HUES48 (cell line): Measurements from ENCODE around the gene ANKRD16.
A peak's percentile ranks its signal among the peaks of the same experiment; 100 is the strongest.

Source experiments
- H3K27ac ChIP-seq: one replicate; pipeline ENCODE4 v1.7.0; 2013; ENCODE audit warnings: low read depth, low read length, inconsistent platforms
- H3K27me3 ChIP-seq: 2 replicates; pipeline ENCODE4 v1.6.1; 2013; ENCODE audit warnings: mild to moderate bottlenecking, low read length; ENCODE audit not compliant: control insufficient read depth, insufficient read depth
- H3K36me3 ChIP-seq: 2 replicates; pipeline ENCODE4 v1.6.1; 2013; ENCODE audit warnings: low read length; ENCODE audit not compliant: control insufficient read depth, insufficient read depth
- H3K4me1 ChIP-seq: 2 replicates; pipeline ENCODE4 v1.6.1; 2013; ENCODE audit warnings: mild to moderate bottlenecking, low read length; ENCODE audit not compliant: control insufficient read depth, insufficient read depth
- H3K4me3 ChIP-seq: 2 replicates; pipeline ENCODE4 v1.5.1; 2013; ENCODE audit warnings: mild to moderate bottlenecking, low read depth, low read length
- H3K9ac ChIP-seq: 2 replicates; pipeline ENCODE4 v1.6.1; 2013; ENCODE audit warnings: mild to moderate bottlenecking, low read depth, low read length, moderate library complexity
- H3K9me3 ChIP-seq: 2 replicates; pipeline ENCODE4 v1.6.1; 2013; ENCODE audit warnings: low read length; ENCODE audit not compliant: control insufficient read depth, insufficient read depth

The ANKRD16 gene

GRCh38 chr10:5817322-5818047 is 72.2 kb downstream of the ANKRD16 start:
- Histone ChIP-seq H3K9ac (no peak overlapping the region), H3K27me3 (no peaks in the 10 kb centered on the region), H3K27ac (no peak overlapping the region), H3K4me1 (peaks cover 7% of the 10 kb centered on the region), H3K36me3 (no peaks in the 10 kb centered on the region), H3K9me3 (no peaks in the 10 kb centered on the region), H3K4me3 (no peak overlapping the region)

GRCh38 chr10:5816170-5816569 is 73.5 kb downstream of the ANKRD16 start:
- Histone ChIP-seq H3K27me3 (no peaks in the 10 kb centered on the region), H3K36me3 (no peaks in the 10 kb centered on the region), H3K27ac (no peak overlapping the region), H3K9ac (no peak overlapping the region), H3K9me3 (no peaks in the 10 kb centered on the region), H3K4me3 (no peak overlapping the region), H3K4me1 (peaks cover 10% of the 10 kb centered on the region)

GRCh38 chr10:5814110-5815107 is 75.3 kb downstream of the ANKRD16 start:
- Histone ChIP-seq H3K9me3 (no peaks in the 10 kb centered on the region), H3K27me3 (no peaks in the 10 kb centered on the region), H3K4me1 (peaks cover 22% of the 10 kb centered on the region), H3K9ac (peak overlapping the region; percentile 99), H3K4me3 (peak overlapping the region; percentile 98), H3K27ac (peak overlapping the region; percentile 98), H3K36me3 (peaks cover 4% of the 10 kb centered on the region; the same call in 1 of the 2 replicates)

- H3K4me1 ChIP-seq = peaks cover 22% of the 10 kb centered on the region
- H3K4me3 ChIP-seq = peak within 1 kb of the TSS; percentile 98
- H3K36me3 ChIP-seq = peaks cover 4% of the 10 kb centered on the region
- peak within 1 kb of the TSS; percentile 99 for H3K9ac ChIP-seq
- H3K9me3 ChIP-seq = no peaks in the 10 kb centered on the region
- H3K27ac ChIP-seq = peak within 1 kb of the TSS; percentile 98
- no peaks in the 10 kb centered on the region for H3K27me3 ChIP-seq
These were observed 76.2 kb downstream of the ANKRD16 start, which contains the start of gene GDI2 for GRCh38 chr10:5813341-5814109. GDI2 (minus strand) TSS chr10:5813434; CDS start chr10:5813258, 176 bp downstream.

GRCh38 chr10:5813091-5813340 is 76.7 kb downstream of the ANKRD16 start:
- H3K4me1 ChIP-seq = peaks cover 22% of the 10 kb centered on the region
- H3K9me3 ChIP-seq = no peaks in the 10 kb centered on the region
- H3K27me3 ChIP-seq = no peaks in the 10 kb centered on the region
- peak overlapping the region; percentile 98 for H3K9ac ChIP-seq
- H3K27ac ChIP-seq = peak overlapping the region; percentile 98
- peak overlapping the region; percentile 98 for H3K4me3 ChIP-seq
- peaks cover 5% of the 10 kb centered on the region for H3K36me3 ChIP-seq

- H3K27me3 ChIP-seq = no peaks in the 10 kb centered on the region
- H3K36me3 ChIP-seq = peaks cover 9% of the 10 kb centered on the region
- H3K27ac ChIP-seq = peak overlapping the region; percentile 98
- peak overlapping the region; percentile 98 for H3K4me3 ChIP-seq
- H3K9ac ChIP-seq = peak overlapping the region; percentile 98
- peaks cover 22% of the 10 kb centered on the region for H3K4me1 ChIP-seq
- H3K9me3 ChIP-seq = no peaks in the 10 kb centered on the region
These were observed 77.2 kb downstream of the ANKRD16 start for GRCh38 chr10:5812283-5813090.
